Measurements from ENCODE around the gene BOLL. TPM values are rescaled to one million over a fixed set of nuclear protein-coding genes. Genes with fewer than 3 reads are reported as not detected.

BOLL gene
- total and polyA plus RNA-seq, 2 experiments from 2014 or later, result 2.0 TPM; not detected in 1

DNA sequence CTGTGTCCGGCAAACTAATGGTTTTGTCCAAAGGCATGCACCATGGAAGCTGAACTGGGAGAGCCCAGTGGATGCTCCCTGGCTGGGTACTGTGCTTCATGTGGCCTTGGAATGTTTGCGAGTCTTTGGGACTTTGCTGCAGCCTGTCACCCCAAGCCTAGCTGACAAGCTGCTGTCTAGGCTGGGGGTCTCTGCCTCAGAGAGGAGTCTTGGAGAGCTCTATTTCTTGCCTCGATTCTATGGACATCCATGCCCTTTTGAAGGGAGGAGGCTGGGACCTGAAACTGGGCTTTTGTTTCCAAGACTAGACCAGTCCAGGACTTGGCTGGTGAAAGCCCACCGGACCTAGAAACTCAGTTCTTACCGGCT is 78.3 kb downstream of the BOLL start:
- no peak overlapping the region for H3K27ac Mint-ChIP-seq
- peak overlapping the region; percentile 81 for H3K4me3 ChIP-seq
- peaks cover 33% of the 10 kb centered on the region for H4K20me1 ChIP-seq (replicated peaks; ENCODE audit: insufficient read depth)
- ATAC-seq, result peak; percentile 8
- no peaks in the 10 kb centered on the region; the same call in 2 of the 3 replicates for H3K9me3 Mint-ChIP-seq
- no peak overlapping the region for H2AFZ ChIP-seq
- TF ChIP-seq NANOG (IDR thresholded peaks at IDR 0.05; ENCODE audit: borderline replicate concordance) (no peak), STAT1 (IDR thresholded peaks at IDR 0.05; ENCODE audit: unreplicated experiment) (no peak), ZNF331 (CRISPR knock-in tag; IDR thresholded peaks at IDR 0.05; ENCODE audit: low read depth) (no peak), ZNF462 (CRISPR knock-in tag; IDR thresholded peaks at IDR 0.05) (no peak), CREB1 (CRISPR knock-in tag; IDR thresholded peaks at IDR 0.05; ENCODE audit: low read depth) (no peak), EZH2phosphoT487 (IDR thresholded peaks at IDR 0.05; ENCODE audit: unreplicated experiment) (no peak), JUNB (IDR thresholded peaks at IDR 0.05; ENCODE audit: unreplicated experiment) (no peak), POLR2AphosphoS5 (IDR thresholded peaks at IDR 0.05; ENCODE audit: low read depth) (no peak), EZH2 (IDR thresholded peaks at IDR 0.05; ENCODE audit: low read depth, unreplicated experiment) (no peak), ZNF114 (CRISPR knock-in tag; IDR thresholded peaks at IDR 0.05) (no peak)
- TF ChIP-seq, protein P1, sequence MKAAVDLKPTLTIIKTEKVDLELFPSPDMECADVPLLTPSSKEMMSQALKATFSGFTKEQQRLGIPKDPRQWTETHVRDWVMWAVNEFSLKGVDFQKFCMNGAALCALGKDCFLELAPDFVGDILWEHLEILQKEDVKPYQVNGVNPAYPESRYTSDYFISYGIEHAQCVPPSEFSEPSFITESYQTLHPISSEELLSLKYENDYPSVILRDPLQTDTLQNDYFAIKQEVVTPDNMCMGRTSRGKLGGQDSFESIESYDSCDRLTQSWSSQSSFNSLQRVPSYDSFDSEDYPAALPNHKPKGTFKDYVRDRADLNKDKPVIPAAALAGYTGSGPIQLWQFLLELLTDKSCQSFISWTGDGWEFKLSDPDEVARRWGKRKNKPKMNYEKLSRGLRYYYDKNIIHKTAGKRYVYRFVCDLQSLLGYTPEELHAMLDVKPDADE (IDR thresholded peaks at IDR 0.05), result no peak
- TF ChIP-seq, protein P2, sequence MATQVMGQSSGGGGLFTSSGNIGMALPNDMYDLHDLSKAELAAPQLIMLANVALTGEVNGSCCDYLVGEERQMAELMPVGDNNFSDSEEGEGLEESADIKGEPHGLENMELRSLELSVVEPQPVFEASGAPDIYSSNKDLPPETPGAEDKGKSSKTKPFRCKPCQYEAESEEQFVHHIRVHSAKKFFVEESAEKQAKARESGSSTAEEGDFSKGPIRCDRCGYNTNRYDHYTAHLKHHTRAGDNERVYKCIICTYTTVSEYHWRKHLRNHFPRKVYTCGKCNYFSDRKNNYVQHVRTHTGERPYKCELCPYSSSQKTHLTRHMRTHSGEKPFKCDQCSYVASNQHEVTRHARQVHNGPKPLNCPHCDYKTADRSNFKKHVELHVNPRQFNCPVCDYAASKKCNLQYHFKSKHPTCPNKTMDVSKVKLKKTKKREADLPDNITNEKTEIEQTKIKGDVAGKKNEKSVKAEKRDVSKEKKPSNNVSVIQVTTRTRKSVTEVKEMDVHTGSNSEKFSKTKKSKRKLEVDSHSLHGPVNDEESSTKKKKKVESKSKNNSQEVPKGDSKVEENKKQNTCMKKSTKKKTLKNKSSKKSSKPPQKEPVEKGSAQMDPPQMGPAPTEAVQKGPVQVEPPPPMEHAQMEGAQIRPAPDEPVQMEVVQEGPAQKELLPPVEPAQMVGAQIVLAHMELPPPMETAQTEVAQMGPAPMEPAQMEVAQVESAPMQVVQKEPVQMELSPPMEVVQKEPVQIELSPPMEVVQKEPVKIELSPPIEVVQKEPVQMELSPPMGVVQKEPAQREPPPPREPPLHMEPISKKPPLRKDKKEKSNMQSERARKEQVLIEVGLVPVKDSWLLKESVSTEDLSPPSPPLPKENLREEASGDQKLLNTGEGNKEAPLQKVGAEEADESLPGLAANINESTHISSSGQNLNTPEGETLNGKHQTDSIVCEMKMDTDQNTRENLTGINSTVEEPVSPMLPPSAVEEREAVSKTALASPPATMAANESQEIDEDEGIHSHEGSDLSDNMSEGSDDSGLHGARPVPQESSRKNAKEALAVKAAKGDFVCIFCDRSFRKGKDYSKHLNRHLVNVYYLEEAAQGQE (IDR thresholded peaks at IDR 0.05; ENCODE audit: unreplicated experiment), result no peak
- TF ChIP-seq, protein P3, sequence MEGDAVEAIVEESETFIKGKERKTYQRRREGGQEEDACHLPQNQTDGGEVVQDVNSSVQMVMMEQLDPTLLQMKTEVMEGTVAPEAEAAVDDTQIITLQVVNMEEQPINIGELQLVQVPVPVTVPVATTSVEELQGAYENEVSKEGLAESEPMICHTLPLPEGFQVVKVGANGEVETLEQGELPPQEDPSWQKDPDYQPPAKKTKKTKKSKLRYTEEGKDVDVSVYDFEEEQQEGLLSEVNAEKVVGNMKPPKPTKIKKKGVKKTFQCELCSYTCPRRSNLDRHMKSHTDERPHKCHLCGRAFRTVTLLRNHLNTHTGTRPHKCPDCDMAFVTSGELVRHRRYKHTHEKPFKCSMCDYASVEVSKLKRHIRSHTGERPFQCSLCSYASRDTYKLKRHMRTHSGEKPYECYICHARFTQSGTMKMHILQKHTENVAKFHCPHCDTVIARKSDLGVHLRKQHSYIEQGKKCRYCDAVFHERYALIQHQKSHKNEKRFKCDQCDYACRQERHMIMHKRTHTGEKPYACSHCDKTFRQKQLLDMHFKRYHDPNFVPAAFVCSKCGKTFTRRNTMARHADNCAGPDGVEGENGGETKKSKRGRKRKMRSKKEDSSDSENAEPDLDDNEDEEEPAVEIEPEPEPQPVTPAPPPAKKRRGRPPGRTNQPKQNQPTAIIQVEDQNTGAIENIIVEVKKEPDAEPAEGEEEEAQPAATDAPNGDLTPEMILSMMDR (conservative IDR thresholded peaks at IDR 0.05; ENCODE audit: low read depth in 2 of 2), result no peak
- H3K36me3 ChIP-seq (ENCODE audit: insufficient read depth), result peaks cover 6% of the 10 kb centered on the region; the same call in 1 of the 2 replicates
- H3K4me3 Mint-ChIP-seq, result peak overlapping the region; percentile 92
- H3F3A ChIP-seq (replicated peaks; ENCODE audit: low read depth), result no peaks in the 10 kb centered on the region
- peaks cover 40% of the 10 kb centered on the region for H3K36me3 Mint-ChIP-seq (ENCODE audit: low read depth)
- H3K27me3 ChIP-seq (ENCODE audit: insufficient read depth), result no peaks in the 10 kb centered on the region
- peaks cover 28% of the 10 kb centered on the region for H3K4me1 Mint-ChIP-seq
- peaks cover 24% of the 10 kb centered on the region for H3K4me1 ChIP-seq (ENCODE audit: insufficient read depth)
- H3K27me3 Mint-ChIP-seq (ENCODE audit: insufficient read depth, low read depth, poor library complexity), result peaks cover 14% of the 10 kb centered on the region
- no peak overlapping the region for H3K27ac ChIP-seq (ENCODE audit: low read depth)
- no peak for DNase-seq (ENCODE audit: low spot score)
- H3K4me2 ChIP-seq, result peak overlapping the region; percentile 75
- peaks cover 66% of the 10 kb centered on the region for H3K79me2 ChIP-seq (replicated peaks; ENCODE audit: insufficient read depth)
- H3K9me2 ChIP-seq (ENCODE audit: insufficient read depth), result no peaks in the 10 kb centered on the region
